ENCODE measurements around the gene APOBEC3C.
"Not testable (repeated sequence)": the region's sequence is repeated elsewhere in the genome, so short reads cannot be mapped to it uniquely, and the experiment has no call there.

- not testable (repeated sequence) for TF ChIP-seq EZH2 (IDR thresholded peaks at IDR 0.05; ENCODE audit: insufficient read depth, poor library complexity, severe bottlenecking); EZH2phosphoT487 (IDR thresholded peaks at IDR 0.05; ENCODE audit: insufficient read depth, low read depth)
Observed at GRCh38 chr22:39020021-39020651, 6.1 kb downstream of the APOBEC3C start.
